B cell (primary cell): ENCODE data around the gene ARL14EP. TPM values are rescaled to one million over a fixed set of nuclear protein-coding genes. Genes with fewer than 3 reads are reported as not detected.

ENCODE experiments used
- ATAC-seq: fragments of 200-7000 bp; cut with Tn5 transposase; one replicate; pipeline ENCODE4 v1.10.0; 2021; ENCODE audit warnings: low read depth, mild to moderate bottlenecking, moderate number of reproducible peaks, moderate library complexity
- CTCF ChIA-PET: fragments of 350-600 bp; sonication (Branson Sonifier 250); formaldehyde crosslinking; loops from one replicate; lab custom pipeline; 2021; ENCODE audit warnings: antibody characterized with exemption, inconsistent platforms; lab: Charles Lee
- POLR2A ChIA-PET: fragments of 350-600 bp; sonication (Branson Sonifier 250); formaldehyde crosslinking; loops from one replicate; lab custom pipeline; 2021; ENCODE audit warnings: antibody characterized with exemption; lab: Charles Lee
- DNase-seq: peaks from one replicate; pipeline ENCODE4 v3.0.0; 2013
- H2AFZ ChIP-seq: 2 replicates; pipeline ENCODE4 v1.6.1; 2012; ENCODE audit warnings: mild to moderate bottlenecking, low read depth, low read length; ENCODE audit not compliant: insufficient read depth, poor library complexity, severe bottlenecking
- H3K27ac ChIP-seq, 2 donors: 1 replicate in 1 of 2; 2 replicates in 1 of 2; pipeline ENCODE4 v1.5.1; 2012 to 2013; ENCODE audit warnings: low read length in 2 of 2, mild to moderate bottlenecking in 2 of 2, moderate library complexity in 1 of 2
- H3K27me3 ChIP-seq, 4 experiments: fragments of 200-600 bp in 1 of 4; sonication (generic) in 1 of 4; replicated peaks in 1 of 4; 1 replicate in 2 of 4; 2 replicates in 2 of 4; pipeline versions ENCODE4 v1.6.1 to v1.7.0; 2013 to 2016; ENCODE audit warnings: low read length in 3 of 4, mild to moderate bottlenecking in 2 of 4, mixed read lengths in 1 of 4, moderate library complexity in 1 of 4; ENCODE audit not compliant: insufficient read depth in 4 of 4, control insufficient read depth in 3 of 4; ENCODE audit errors: control extremely low read depth in 1 of 4
- H3K36me3 ChIP-seq, 2 experiments: replicated peaks in 1 of 2; 1 replicate in 1 of 2; 2 replicates in 1 of 2; pipeline versions ENCODE4 v1.6.1 to v1.7.1; 2013; ENCODE audit warnings: low read length in 1 of 2; ENCODE audit not compliant: insufficient read depth in 2 of 2, control insufficient read depth in 1 of 2; ENCODE audit errors: control extremely low read depth in 1 of 2, extremely low read depth in 1 of 2
- H3K4me1 ChIP-seq, 2 donors: fragments of 200-600 bp in 1 of 2; sonication (generic) in 1 of 2; 1 replicate in 1 of 2; 2 replicates in 1 of 2; pipeline versions ENCODE4 v1.5.1 to v1.6.1; 2013 to 2017; ENCODE audit warnings: low read length in 2 of 2; ENCODE audit not compliant: control insufficient read depth in 2 of 2, insufficient read depth in 2 of 2
- H3K4me2 ChIP-seq: replicated peaks from 2 replicates; pipeline ENCODE3; 2012; ENCODE audit warnings: mild to moderate bottlenecking, low read depth, low read length; ENCODE audit not compliant: poor library complexity, severe bottlenecking
- H3K4me3 ChIP-seq, 5 experiments: fragments of 200-600 bp in 1 of 5; sonication (generic) in 1 of 5; 1 replicate in 3 of 5; 2 replicates in 2 of 5; pipeline versions ENCODE4 v1.5.1 to v1.7.0; 2011 to 2016; ENCODE audit warnings: low read length in 4 of 5, mild to moderate bottlenecking in 4 of 5, low read depth in 2 of 5, control low read depth in 1 of 5, moderate library complexity in 1 of 5; ENCODE audit not compliant: insufficient read depth in 1 of 5; ENCODE audit errors: control extremely low read depth in 1 of 5, extremely low read depth in 1 of 5
- H3K79me2 ChIP-seq: fragments of 200-600 bp; sonication (generic); one replicate; pipeline ENCODE4 v1.6.0; 2016; ENCODE audit warnings: low read length; ENCODE audit not compliant: control insufficient read depth, insufficient read depth
- H3K9ac ChIP-seq: fragments of 200-600 bp; sonication (generic); 2 replicates; pipeline ENCODE4 v1.6.1; 2017; ENCODE audit warnings: mild to moderate bottlenecking, low read length, moderate library complexity
- H3K9me3 ChIP-seq, 3 donors: one replicate each; pipeline versions ENCODE4 v1.6.1 to v1.7.1; 2013; ENCODE audit warnings: low read length in 2 of 3; ENCODE audit not compliant: control insufficient read depth in 2 of 3, insufficient read depth in 1 of 3; ENCODE audit errors: control extremely low read depth in 1 of 3
- H4K20me1 ChIP-seq: 2 replicates; pipeline ENCODE4 v1.6.0; 2012; ENCODE audit warnings: mild to moderate bottlenecking, low read length; ENCODE audit not compliant: insufficient read depth, control insufficient read depth, poor library complexity, severe bottlenecking
- H3K27ac Mint-ChIP-seq: one replicate; pipeline ENCODE4 v1.8.0; 2021; ENCODE audit warnings: mixed read lengths
- H3K27me3 Mint-ChIP-seq: one replicate; pipeline ENCODE4 v1.8.0; 2021; ENCODE audit warnings: mixed read lengths
- H3K4me1 Mint-ChIP-seq: one replicate; pipeline ENCODE4 v1.8.0; 2021; ENCODE audit warnings: mixed read lengths
- H3K4me3 Mint-ChIP-seq: one replicate; pipeline ENCODE4 v1.8.0; 2021; ENCODE audit warnings: mixed read lengths
- H3K9me3 Mint-ChIP-seq: one replicate; pipeline ENCODE4 v1.8.0; 2022; ENCODE audit warnings: mixed read lengths; ENCODE audit not compliant: insufficient read depth
- CTCF ChIP-seq: fragments of 200-600 bp; IDR thresholded peaks from one replicate; pipeline ENCODE4 v1.8.0; 2022; ENCODE audit warnings: antibody characterized with exemption, mild to moderate bottlenecking
- EZH2 ChIP-seq: IDR thresholded peaks from 2 replicates; pipeline ENCODE4 v1.6.1; 2012; ENCODE audit warnings: borderline replicate concordance, low read depth, mild to moderate bottlenecking, moderate library complexity, low read length; ENCODE audit not compliant: insufficient read depth, poor library complexity, severe bottlenecking
- WGBS: methylation state at CpG from one replicate; pipeline ENCODE4 v1.1.5; 2013; ENCODE audit warnings: missing lambda C conversion rate; ENCODE audit not compliant: insufficient coverage; 5-methylcytosine and 5-hydroxymethylcytosine counted together
- intact Hi-C: fragments of 100-400 bp; cut with micrococcal nuclease; formaldehyde crosslinking; loops from one replicate; pipeline ENCODE4 v1.10.0; 2022
- polyA plus RNA-seq: library from polyadenylated mRNA; depleted of rRNA; stranded (reverse); fragments of >200 nt; gene quantifications from 2 replicates; pipeline ENCODE4 v1.2.3, GENCODE V29; 2012
- total RNA-seq, 2 donors: library from RNA; stranded (reverse); fragments of 120-200 nt in 1 of 2; gene quantifications; 1 replicate in 1 of 2; 2 replicates in 1 of 2; pipeline versions ENCODE4 v1.2.3 to v1.2.4, GENCODE V29; 2013 to 2022

Gene ARL14EP
- total and polyA plus RNA-seq, 2 donors (not counting 1 experiment from before 2014, with no cell fraction given): 19.9 to 47.3 TPM

- no peak overlapping the region for H3K27ac Mint-ChIP-seq
- no peak for DNase-seq
- intact Hi-C loops: no loop called here
- H3K9ac ChIP-seq: no peak overlapping the region
- H3K36me3 ChIP-seq: no peaks in the 10 kb centered on the region
- 100% methylated on average over 1 of the region's 3 CpGs for WGBS
- no peak for TF ChIP-seq CTCF
- peaks cover 10% of the 10 kb centered on the region for H3K4me1 Mint-ChIP-seq
- H3K4me1 ChIP-seq: peaks cover 0 to 4% of the 10 kb centered on the region in 2 donors
- no peaks in the 10 kb centered on the region for H4K20me1 ChIP-seq
- no peak for ATAC-seq
- POLR2A ChIA-PET: no interaction called here
- H3K27me3 ChIP-seq: no peaks in the 10 kb centered on the region
- no peak overlapping the region for H2AFZ ChIP-seq
- no peak overlapping the region for H3K4me2 ChIP-seq
- H3K27me3 Mint-ChIP-seq: peaks cover 10% of the 10 kb centered on the region
- H3K4me3 ChIP-seq: no peak overlapping the region
- H3K4me3 Mint-ChIP-seq: no peak overlapping the region
- CTCF ChIA-PET: interaction anchor here (0.8 kb wide), 1 partner anchor 562 kb away, joined by 3 read pairs; no protein-coding TSS in a partner anchor
- no peaks in the 10 kb centered on the region for H3K9me3 Mint-ChIP-seq
- H3K27ac ChIP-seq: no peak overlapping the region
- H3K9me3 ChIP-seq: peaks cover 0 to 4% (median 4%) of the 10 kb centered on the region in 3 donors
- no peaks in the 10 kb centered on the region for H3K79me2 ChIP-seq
Measured at GRCh38 chr11:30350384-30350783, 27.5 kb downstream of the ARL14EP start.

GRCh38 chr11:30351061-30351460 is 28.2 kb downstream of the ARL14EP start:
- H3K27me3 ChIP-seq: no peaks in the 10 kb centered on the region
- H3K9me3 Mint-ChIP-seq: no peaks in the 10 kb centered on the region
- TF ChIP-seq EZH2: no peak
- TF ChIP-seq CTCF: no peak
- peaks cover 0 to 4% of the 10 kb centered on the region in 2 donors for H3K4me1 ChIP-seq
- no peaks in the 10 kb centered on the region for H3K79me2 ChIP-seq
- H3K9me3 ChIP-seq: peaks cover 0 to 4% (median 4%) of the 10 kb centered on the region in 3 donors
- H4K20me1 ChIP-seq: no peaks in the 10 kb centered on the region
- no peak overlapping the region for H3K4me3 ChIP-seq
- 98% methylated on average over 5 of the region's 5 CpGs for WGBS
- H3K9ac ChIP-seq: no peak overlapping the region
- ChIA-PET POLR2A (no interaction called here), CTCF (interaction anchor here (0.8 kb wide), 1 partner anchor 562 kb away, joined by 3 read pairs; no protein-coding TSS in a partner anchor)
- peaks cover 5% of the 10 kb centered on the region for H3K4me1 Mint-ChIP-seq
- peaks cover 10% of the 10 kb centered on the region for H3K27me3 Mint-ChIP-seq
- no peak overlapping the region for H3K4me3 Mint-ChIP-seq
- intact Hi-C loops: no loop called here
- no peaks in the 10 kb centered on the region for H3K36me3 ChIP-seq
- H2AFZ ChIP-seq: no peak overlapping the region
- H3K4me2 ChIP-seq: no peak overlapping the region
- no peak for DNase-seq
- ATAC-seq: no peak
- H3K27ac ChIP-seq: no peak overlapping the region
- H3K27ac Mint-ChIP-seq: no peak overlapping the region
